Thyroid gland (tissue), 4 donors: ENCODE results near the gene PRAMEF1. TPM values are rescaled to one million over a fixed set of nuclear protein-coding genes. Genes with fewer than 3 reads are reported as not detected.

ENCODE experiments used
- DNase-seq, 2 donors: peaks; one replicate each; pipeline ENCODE4 v3.0.0-alpha.2; 2019
- H3K27ac ChIP-seq, 3 donors: fragments of 200-600 bp; sonication (generic); 1 replicate in 2 of 3; 2 replicates in 1 of 3; pipeline ENCODE4 v1.5.1; 2016 to 2019; ENCODE audit warnings: mild to moderate bottlenecking in 1 of 3, moderate library complexity in 1 of 3
- H3K27me3 ChIP-seq: fragments of 200-600 bp; sonication (generic); one replicate; pipeline ENCODE4 v1.5.1; 2019
- H3K36me3 ChIP-seq, 2 donors: fragments of 200-600 bp; sonication (generic); one replicate each; pipeline ENCODE4 v1.5.1; 2016 to 2019
- H3K4me1 ChIP-seq, 2 donors: fragments of 200-600 bp; sonication (generic); one replicate each; pipeline ENCODE4 v1.5.1; 2017 to 2019
- H3K4me3 ChIP-seq, 3 donors: fragments of 200-600 bp; sonication (generic); replicated peaks in 1 of 3; 1 replicate in 2 of 3; 2 replicates in 1 of 3; pipeline ENCODE4 v1.5.1; 2016; ENCODE audit warnings: mild to moderate bottlenecking in 1 of 3
- H3K9me3 ChIP-seq: fragments of 200-600 bp; sonication (generic); one replicate; pipeline ENCODE4 v1.5.1; 2017
- POLR2A ChIP-seq, 2 donors: fragments of 450-650 bp; IDR thresholded peaks; one replicate each; pipeline ENCODE4 v1.6.1; 2017; ENCODE audit warnings: antibody characterized with exemption in 2 of 2, mild to moderate bottlenecking in 2 of 2, moderate library complexity in 1 of 2
- WGBS, 2 donors: methylation state at CpG; one replicate each; pipeline ENCODE4 v1.1.5; 2017; 5-methylcytosine and 5-hydroxymethylcytosine counted together
- intact Hi-C: fragments of 100-400 bp; cut with DNase I; formaldehyde crosslinking; loops from one replicate; pipeline ENCODE4 v1.15.1; 2023
- total RNA-seq, 4 donors: library from RNA; depleted of rRNA; stranded (reverse); fragments of >200 nt; gene quantifications; one replicate each; pipeline ENCODE4 v1.2.3, GENCODE V29; 2016
- TF ChIP-seq, protein P1 (sequence below), 6 experiments: fragments of 200-600 bp in 3 of 6; fragments of 450-650 bp in 3 of 6; sonication (generic) in 3 of 6; IDR thresholded peaks; one replicate each; pipeline ENCODE4 v1.5.1; 2016 to 2019; ENCODE audit warnings: antibody characterized with exemption in 6 of 6, mild to moderate bottlenecking in 2 of 6, inconsistent platforms in 1 of 6, moderate library complexity in 1 of 6

Gene PRAMEF1
- total RNA-seq, 4 donors from 2014 or later: not detected

DNA sequence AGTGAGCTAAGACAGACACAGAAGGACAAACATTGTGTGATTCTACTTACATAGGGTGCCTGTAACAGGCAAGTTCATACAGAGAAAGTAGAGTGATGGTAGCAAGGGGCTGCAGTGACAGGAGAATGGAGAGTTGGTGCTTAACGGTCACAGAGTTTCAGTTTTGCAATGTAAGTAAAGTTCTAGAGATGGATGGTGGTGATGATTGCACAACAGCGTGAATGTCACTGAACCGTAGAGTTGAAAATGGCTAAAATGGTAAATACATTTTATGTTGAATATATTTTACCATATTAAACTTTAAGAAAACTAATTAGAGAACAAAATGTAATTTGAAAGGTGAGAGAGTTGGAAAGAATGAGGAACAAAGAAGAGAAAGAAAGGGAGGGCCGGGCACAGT lies 36.5 kb upstream of the PRAMEF1 start:
- no peak for TF ChIP-seq POLR2A (IDR thresholded peaks at IDR 0.05)
- H3K27ac ChIP-seq: no peak overlapping the region
- no peaks in the 10 kb centered on the region for H3K36me3 ChIP-seq
- WGBS, 2 donors: 86 to 87% methylated on average over 4 of the region's 4 CpGs
- no peaks in the 10 kb centered on the region for H3K9me3 ChIP-seq
- H3K4me1 ChIP-seq: no peaks in the 10 kb centered on the region
- H3K27me3 ChIP-seq: no peaks in the 10 kb centered on the region
- intact Hi-C loops: no loop called here
- DNase-seq: no peak
- no peak overlapping the region for H3K4me3 ChIP-seq

DNA sequence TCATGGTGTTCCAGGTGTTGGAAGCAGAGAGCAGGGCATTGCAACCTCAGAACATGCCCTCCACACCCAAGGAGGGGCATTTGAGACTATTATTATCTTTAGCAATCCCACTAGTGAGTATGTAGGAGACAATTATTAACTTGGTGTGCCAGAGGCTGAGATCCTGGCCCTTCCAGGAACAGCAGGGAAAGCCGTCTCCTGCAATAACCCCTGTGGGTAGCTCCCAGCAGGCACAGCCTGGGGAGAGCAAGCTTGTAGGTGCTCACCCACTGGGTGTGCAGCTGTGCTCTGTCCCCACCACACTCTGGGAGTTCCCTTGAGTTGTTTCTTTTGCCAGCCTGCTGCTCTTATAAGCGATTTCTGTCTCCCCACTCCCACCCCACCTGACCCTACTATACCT lies 34.9 kb upstream of the PRAMEF1 start:
- TF ChIP-seq, protein P1, sequence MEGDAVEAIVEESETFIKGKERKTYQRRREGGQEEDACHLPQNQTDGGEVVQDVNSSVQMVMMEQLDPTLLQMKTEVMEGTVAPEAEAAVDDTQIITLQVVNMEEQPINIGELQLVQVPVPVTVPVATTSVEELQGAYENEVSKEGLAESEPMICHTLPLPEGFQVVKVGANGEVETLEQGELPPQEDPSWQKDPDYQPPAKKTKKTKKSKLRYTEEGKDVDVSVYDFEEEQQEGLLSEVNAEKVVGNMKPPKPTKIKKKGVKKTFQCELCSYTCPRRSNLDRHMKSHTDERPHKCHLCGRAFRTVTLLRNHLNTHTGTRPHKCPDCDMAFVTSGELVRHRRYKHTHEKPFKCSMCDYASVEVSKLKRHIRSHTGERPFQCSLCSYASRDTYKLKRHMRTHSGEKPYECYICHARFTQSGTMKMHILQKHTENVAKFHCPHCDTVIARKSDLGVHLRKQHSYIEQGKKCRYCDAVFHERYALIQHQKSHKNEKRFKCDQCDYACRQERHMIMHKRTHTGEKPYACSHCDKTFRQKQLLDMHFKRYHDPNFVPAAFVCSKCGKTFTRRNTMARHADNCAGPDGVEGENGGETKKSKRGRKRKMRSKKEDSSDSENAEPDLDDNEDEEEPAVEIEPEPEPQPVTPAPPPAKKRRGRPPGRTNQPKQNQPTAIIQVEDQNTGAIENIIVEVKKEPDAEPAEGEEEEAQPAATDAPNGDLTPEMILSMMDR (IDR thresholded peaks at IDR 0.05): no peak
- no peak for TF ChIP-seq POLR2A (IDR thresholded peaks at IDR 0.05)
- intact Hi-C loops: no loop called here
- Histone ChIP-seq H3K4me3 (no peak overlapping the region), H3K27ac (no peak overlapping the region), H3K36me3 (no peaks in the 10 kb centered on the region), H3K4me1 (no peaks in the 10 kb centered on the region), H3K9me3 (no peaks in the 10 kb centered on the region), H3K27me3 (no peaks in the 10 kb centered on the region)
- no peak for DNase-seq
- WGBS, 2 donors: 72 to 76% methylated on average over 2 of the region's 2 CpGs

DNA sequence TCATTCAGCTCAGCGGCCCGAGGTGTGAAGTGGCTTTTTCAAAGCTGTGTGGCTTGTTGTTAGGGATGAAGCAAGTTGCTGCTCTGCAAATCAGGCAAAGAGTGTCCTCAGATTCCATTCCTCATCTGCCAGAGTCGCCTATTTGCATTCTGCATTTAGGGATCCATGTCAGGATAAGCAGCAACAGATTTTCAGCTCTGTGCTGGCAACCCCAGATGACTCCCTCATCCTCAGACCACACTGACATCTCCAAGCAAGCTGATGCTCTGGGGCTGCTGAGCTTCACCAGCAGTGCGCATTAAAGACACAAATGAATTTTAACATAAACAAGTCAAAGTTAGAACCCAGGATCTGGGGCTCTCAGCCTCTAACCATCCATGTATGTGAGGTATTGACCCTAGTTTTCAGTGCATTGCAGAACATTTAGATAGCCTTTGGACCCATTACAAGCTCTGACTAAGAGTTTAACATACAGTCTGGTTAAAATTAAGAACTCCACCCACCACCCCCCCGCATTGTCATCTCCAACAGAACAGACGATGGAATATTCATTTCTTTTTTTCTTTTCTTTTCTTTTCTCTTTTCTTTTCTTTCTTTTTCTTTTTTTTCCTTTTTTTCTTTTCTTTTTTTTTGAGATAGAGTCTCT lies 34.3 kb upstream of the PRAMEF1 start:
- TF ChIP-seq POLR2A (IDR thresholded peaks at IDR 0.05): no peak
- TF ChIP-seq, protein P1 (IDR thresholded peaks at IDR 0.05): no peak
- H3K27me3 ChIP-seq: no peaks in the 10 kb centered on the region
- H3K4me1 ChIP-seq: no peaks in the 10 kb centered on the region
- no peaks in the 10 kb centered on the region for H3K36me3 ChIP-seq
- no peak for DNase-seq
- WGBS, 2 donors: 71 to 84% methylated on average over 6 of the region's 6 CpGs
- intact Hi-C loops: no loop called here
- H3K4me3 ChIP-seq: no peak overlapping the region
- no peaks in the 10 kb centered on the region for H3K9me3 ChIP-seq
- no peak overlapping the region for H3K27ac ChIP-seq

- intact Hi-C loops: no loop called here
- H3K27ac ChIP-seq: no peak overlapping the region
- H3K27me3 ChIP-seq: no peaks in the 10 kb centered on the region
- no peak overlapping the region for H3K4me3 ChIP-seq
- no peaks in the 10 kb centered on the region for H3K36me3 ChIP-seq
- DNase-seq: no peak
- H3K9me3 ChIP-seq: no peaks in the 10 kb centered on the region
- H3K4me1 ChIP-seq: no peaks in the 10 kb centered on the region
- 81% methylated on average over 6 of the region's 6 CpGs for WGBS, 2 donors
- TF ChIP-seq POLR2A (IDR thresholded peaks at IDR 0.05): no peak
- TF ChIP-seq, protein P1 (IDR thresholded peaks at IDR 0.05): no peak
These were observed 33.4 kb upstream of the PRAMEF1 start for GRCh38 chr1:12757836-12758235.

DNA sequence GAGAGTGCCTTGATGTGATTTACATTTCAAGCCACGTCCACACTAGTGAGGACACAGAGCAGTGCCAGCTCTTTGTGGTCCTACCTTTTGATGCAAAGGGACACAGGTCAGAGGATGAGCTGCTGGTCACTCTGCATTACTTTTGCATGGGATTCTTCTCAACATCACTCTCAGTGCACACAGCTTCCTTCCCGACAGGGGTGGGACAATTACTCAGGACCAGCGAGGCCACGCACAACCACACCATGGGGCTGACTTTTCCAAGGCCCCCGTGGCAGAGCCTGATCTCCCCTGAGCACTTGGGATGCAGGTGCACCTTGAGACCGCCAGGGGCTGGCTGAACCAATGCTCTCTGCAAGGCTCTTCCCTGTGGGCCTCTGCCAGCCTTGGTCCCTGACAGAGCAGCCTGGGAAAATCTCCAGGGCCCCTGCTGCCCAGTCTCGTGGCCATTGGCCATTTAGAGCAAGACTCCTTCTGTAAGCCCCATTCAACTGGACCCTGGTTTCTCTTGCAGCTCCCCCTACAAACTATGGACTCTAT lies 30.9 kb upstream of the PRAMEF1 start:
- TF ChIP-seq, protein P1 (IDR thresholded peaks at IDR 0.05): no peak
- no peak for TF ChIP-seq POLR2A (IDR thresholded peaks at IDR 0.05)
- 62 to 82% methylated on average over 7 of the region's 7 CpGs for WGBS, 2 donors
- no peaks in the 10 kb centered on the region for H3K36me3 ChIP-seq
- intact Hi-C loops: no loop called here
- H3K9me3 ChIP-seq: no peaks in the 10 kb centered on the region
- H3K27me3 ChIP-seq: no peaks in the 10 kb centered on the region
- no peak overlapping the region for H3K4me3 ChIP-seq
- DNase-seq: no peak
- H3K4me1 ChIP-seq: no peaks in the 10 kb centered on the region
- H3K27ac ChIP-seq: no peak overlapping the region
